Vagina (tissue), 2 donors: ENCODE results near the gene UGP2. TPM values are rescaled to one million over a fixed set of nuclear protein-coding genes. Genes with fewer than 3 reads are reported as not detected.
"Not testable (repeated sequence)": the region's sequence is repeated elsewhere in the genome, so short reads cannot be mapped to it uniquely, and the experiment has no call there.

Experiments
- DNase-seq, 2 donors: peaks; one replicate each; pipeline ENCODE4 v3.0.0-alpha.2; 2017; ENCODE audit errors: extremely low spot score in 2 of 2
- H3K27ac ChIP-seq: fragments of 200-600 bp; sonication (generic); one replicate; pipeline ENCODE4 v1.5.1; 2019
- H3K27me3 ChIP-seq: fragments of 200-600 bp; sonication (generic); one replicate; pipeline ENCODE4 v1.5.1; 2019
- H3K36me3 ChIP-seq, 2 donors: fragments of 200-600 bp; sonication (generic); one replicate each; pipeline ENCODE4 v1.5.1; 2017 to 2019
- H3K4me1 ChIP-seq: fragments of 200-600 bp; sonication (generic); one replicate; pipeline ENCODE4 v1.5.1; 2019
- H3K4me3 ChIP-seq, 2 donors: fragments of 200-600 bp; sonication (generic); 1 replicate in 1 of 2; 2 replicates in 1 of 2; pipeline ENCODE4 v1.5.1; 2016 to 2019
- H3K9me3 ChIP-seq: fragments of 200-600 bp; sonication (generic); one replicate; pipeline ENCODE4 v1.5.1; 2019
- POLR2A ChIP-seq, 2 donors: fragments of 450-650 bp; IDR thresholded peaks; one replicate each; pipeline ENCODE4 v1.6.1; 2017; ENCODE audit warnings: antibody characterized with exemption in 2 of 2, mild to moderate bottlenecking in 2 of 2, moderate library complexity in 2 of 2
- POLR2AphosphoS5 ChIP-seq, 2 donors: sonication (generic); formaldehyde crosslinking; IDR thresholded peaks; one replicate each; pipeline ENCODE4 v1.9.0; 2017; ENCODE audit warnings: antibody characterized with exemption in 2 of 2, mild to moderate bottlenecking in 2 of 2, low read depth in 1 of 2; ENCODE audit not compliant: insufficient read depth in 1 of 2
- intact Hi-C: fragments of 100-400 bp; cut with DNase I; formaldehyde crosslinking; loops from one replicate; pipeline ENCODE4 v1.15.1; 2023
- small RNA-seq: library from RNA; depleted of rRNA; stranded (forward); fragments of <200 nt; gene quantifications from one replicate; pipeline ENCODE3, GENCODE V24; 2016
- total RNA-seq: library from RNA; depleted of rRNA; stranded (reverse); fragments of >200 nt; gene quantifications from one replicate; pipeline ENCODE4 v1.2.3, GENCODE V29; 2016
- TF ChIP-seq, protein P1 (sequence below), 3 experiments: fragments of 450-650 bp in 2 of 3; fragments of 200-600 bp in 1 of 3; sonication (generic) in 1 of 3; IDR thresholded peaks; one replicate each; pipeline ENCODE4 v1.5.1; 2017 to 2019; ENCODE audit warnings: antibody characterized with exemption in 3 of 3, mild to moderate bottlenecking in 2 of 3, moderate library complexity in 2 of 3

The UGP2 gene
- total RNA-seq, 1 donor from 2014 or later: 78.6 TPM

DNA sequence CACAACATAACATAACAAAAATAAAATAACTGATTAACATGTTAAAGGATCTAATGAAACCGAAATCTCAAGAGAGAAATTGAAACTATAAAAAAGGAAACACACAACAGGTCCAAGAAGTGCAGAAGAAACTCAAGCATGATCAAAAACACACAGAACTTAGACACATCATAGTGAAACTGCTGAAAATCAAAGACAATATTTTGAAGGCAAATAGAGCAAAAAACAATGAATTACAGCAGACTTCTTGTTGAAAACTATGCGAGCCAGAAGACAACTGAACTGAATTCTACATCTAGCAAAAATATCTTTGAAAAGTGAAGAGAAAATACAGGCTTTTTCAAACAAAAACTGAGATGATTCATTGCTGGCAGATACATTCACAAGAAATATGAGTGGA is 61.3 kb downstream of the UGP2 start:
- intact Hi-C loops: no loop called here
- H3K9me3 ChIP-seq: no peaks in the 10 kb centered on the region
- H3K4me1 ChIP-seq: no peaks in the 10 kb centered on the region
- TF ChIP-seq POLR2A (IDR thresholded peaks at IDR 0.05) (no peak), POLR2AphosphoS5 (IDR thresholded peaks at IDR 0.05; ENCODE audit: insufficient read depth in 1 of 2, low read depth in 1 of 2) (no peak)
- TF ChIP-seq, protein P1, sequence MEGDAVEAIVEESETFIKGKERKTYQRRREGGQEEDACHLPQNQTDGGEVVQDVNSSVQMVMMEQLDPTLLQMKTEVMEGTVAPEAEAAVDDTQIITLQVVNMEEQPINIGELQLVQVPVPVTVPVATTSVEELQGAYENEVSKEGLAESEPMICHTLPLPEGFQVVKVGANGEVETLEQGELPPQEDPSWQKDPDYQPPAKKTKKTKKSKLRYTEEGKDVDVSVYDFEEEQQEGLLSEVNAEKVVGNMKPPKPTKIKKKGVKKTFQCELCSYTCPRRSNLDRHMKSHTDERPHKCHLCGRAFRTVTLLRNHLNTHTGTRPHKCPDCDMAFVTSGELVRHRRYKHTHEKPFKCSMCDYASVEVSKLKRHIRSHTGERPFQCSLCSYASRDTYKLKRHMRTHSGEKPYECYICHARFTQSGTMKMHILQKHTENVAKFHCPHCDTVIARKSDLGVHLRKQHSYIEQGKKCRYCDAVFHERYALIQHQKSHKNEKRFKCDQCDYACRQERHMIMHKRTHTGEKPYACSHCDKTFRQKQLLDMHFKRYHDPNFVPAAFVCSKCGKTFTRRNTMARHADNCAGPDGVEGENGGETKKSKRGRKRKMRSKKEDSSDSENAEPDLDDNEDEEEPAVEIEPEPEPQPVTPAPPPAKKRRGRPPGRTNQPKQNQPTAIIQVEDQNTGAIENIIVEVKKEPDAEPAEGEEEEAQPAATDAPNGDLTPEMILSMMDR (IDR thresholded peaks at IDR 0.05): no peak
- no peak for DNase-seq
- H3K27ac ChIP-seq: no peak overlapping the region
- no peak overlapping the region for H3K4me3 ChIP-seq
- H3K27me3 ChIP-seq: no peaks in the 10 kb centered on the region
- H3K36me3 ChIP-seq: peaks cover 0 to 34% of the 10 kb centered on the region in 2 donors

DNA sequence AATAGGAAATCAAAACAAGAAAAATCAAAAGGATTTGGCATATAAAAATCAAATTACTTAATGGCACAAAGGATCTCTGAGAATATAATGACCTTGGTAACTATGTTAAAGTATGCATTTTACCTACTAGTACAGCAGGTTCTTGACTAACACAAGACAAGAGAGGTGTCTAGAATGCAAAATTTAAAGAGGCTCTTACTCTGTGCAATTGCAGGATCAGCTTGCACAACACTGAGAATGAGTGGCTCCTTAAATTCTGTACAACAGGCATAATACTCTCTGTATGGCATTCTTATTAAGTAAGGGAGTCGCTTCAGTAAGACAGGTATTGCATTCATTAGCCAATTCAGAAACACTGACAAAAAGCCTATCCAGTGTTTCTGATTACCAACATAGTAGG is 72.6 kb downstream of the UGP2 start:
- Histone ChIP-seq H3K36me3 (peaks cover 0 to 23% of the 10 kb centered on the region in 2 donors), H3K9me3 (no peaks in the 10 kb centered on the region), H3K27me3 (no peaks in the 10 kb centered on the region), H3K27ac (no peak overlapping the region), H3K4me1 (no peaks in the 10 kb centered on the region), H3K4me3 (no peak overlapping the region)
- intact Hi-C loops: no loop called here
- no peak for DNase-seq
- TF ChIP-seq, protein P1 (IDR thresholded peaks at IDR 0.05): no peak
- TF ChIP-seq POLR2AphosphoS5 (IDR thresholded peaks at IDR 0.05; ENCODE audit: insufficient read depth in 1 of 2, low read depth in 1 of 2) (no peak), POLR2A (IDR thresholded peaks at IDR 0.05) (no peak)

DNA sequence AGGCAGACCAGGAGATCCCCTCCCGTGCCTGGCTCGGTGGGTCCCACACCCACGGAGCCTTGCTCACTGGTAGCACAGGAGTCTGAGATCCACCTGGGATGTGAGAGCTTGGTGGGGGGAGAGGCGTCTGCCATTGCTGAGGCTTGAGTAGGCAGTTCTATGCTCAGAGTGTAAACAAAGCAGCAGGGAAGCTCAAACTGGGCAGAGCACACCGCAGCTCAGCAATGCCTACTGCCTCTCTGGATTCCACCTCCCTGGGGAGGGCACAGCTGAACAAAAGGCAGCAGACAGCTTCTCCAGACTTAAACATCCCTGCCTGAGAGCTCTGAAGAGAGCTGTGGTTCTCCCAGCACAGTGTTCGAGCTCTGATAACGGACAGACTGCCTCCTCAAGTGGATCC is 85.1 kb downstream of the UGP2 start:
- H3K27me3 ChIP-seq: no peaks in the 10 kb centered on the region
- no peak overlapping the region for H3K27ac ChIP-seq
- H3K4me1 ChIP-seq: no peaks in the 10 kb centered on the region
- H3K9me3 ChIP-seq: no peaks in the 10 kb centered on the region
- H3K4me3 ChIP-seq: no peak overlapping the region
- no peak for TF ChIP-seq POLR2A (IDR thresholded peaks at IDR 0.05)
- H3K36me3 ChIP-seq: peaks cover 0 to 13% of the 10 kb centered on the region in 2 donors
- no peak for DNase-seq
- intact Hi-C loops: no loop called here

DNA sequence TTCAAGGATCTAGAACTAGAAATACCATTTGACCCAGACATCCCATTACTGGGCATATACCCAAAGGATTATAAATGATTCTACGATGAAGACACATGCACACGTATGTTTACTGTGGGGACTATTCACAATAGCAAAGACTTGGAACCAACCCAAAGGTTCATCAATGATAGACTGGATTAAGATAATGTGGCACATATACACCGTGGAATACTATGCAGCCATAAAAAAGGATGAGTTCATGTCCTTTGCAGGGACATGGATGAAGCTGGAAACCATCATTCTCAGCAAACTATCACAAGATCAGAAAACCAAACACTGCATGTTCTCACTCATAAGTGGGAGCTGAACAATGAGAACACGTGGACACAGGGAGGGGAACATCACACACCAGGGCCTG is 90.4 kb downstream of the UGP2 start:
- H3K4me1 ChIP-seq, H3K27ac ChIP-seq, H3K9me3 ChIP-seq, DNase-seq, intact Hi-C loops, H3K36me3 ChIP-seq, H3K27me3 ChIP-seq, H3K4me3 ChIP-seq: not testable (repeated sequence)

Small RNA genes lying within 50 kb of the gene (small RNA-seq; reads per million reads assigned to genes)
- not detected for gene RF01293

Other genes with a start within 250 kb of the UGP2 start
- 22.3 TPM for gene VPS54, start 177.5 kb downstream of the UGP2 start, total RNA-seq